SK-N-SH treated with all-trans-retinoic acid at 6 μM for 48 hours (cell line): Measurements from ENCODE around the gene ANKRD60.

Experiments used
- ARNTL ChIP-seq: fragments of 450-650 bp; formaldehyde crosslinking; IDR thresholded peaks from 2 replicates; pipeline ENCODE4 v1.5.0; 2020; ENCODE audit warnings: low read depth, mild to moderate bottlenecking, moderate library complexity, borderline replicate concordance
- CSRNP3 ChIP-seq: fragments of 250-450 bp; sonication (Bioruptor Pico); IDR thresholded peaks from 2 replicates; pipeline ENCODE4 v1.5.1; 2021; ENCODE audit warnings: mild to moderate bottlenecking, moderate library complexity
- ISL1 ChIP-seq: fragments of 250-450 bp; sonication (Bioruptor Pico); IDR thresholded peaks from 2 replicates; pipeline ENCODE4 v2.1.2; 2022; ENCODE audit warnings: mild to moderate bottlenecking, moderate library complexity
- OSR1 ChIP-seq: fragments of 250-450 bp; sonication (Bioruptor Pico); IDR thresholded peaks from 2 replicates; pipeline ENCODE4 v1.8.0; 2022; ENCODE audit warnings: moderate library complexity, mild to moderate bottlenecking, inconsistent platforms
- PATZ1 ChIP-seq: fragments of 250-450 bp; sonication (Bioruptor Pico); IDR thresholded peaks from 2 replicates; pipeline ENCODE4 v1.8.0; 2020; ENCODE audit warnings: mild to moderate bottlenecking, moderate library complexity, borderline replicate concordance
- PPARA ChIP-seq: fragments of 250-450 bp; sonication (Bioruptor Pico); IDR thresholded peaks from 2 replicates; pipeline ENCODE4 v1.5.0; 2020; ENCODE audit warnings: mild to moderate bottlenecking, borderline replicate concordance
- RARB ChIP-seq: fragments of 250-450 bp; sonication (Bioruptor Pico); IDR thresholded peaks from 2 replicates; pipeline ENCODE4 v1.8.0; 2021; ENCODE audit warnings: mild to moderate bottlenecking, moderate library complexity
- SNAI2 ChIP-seq: fragments of 250-450 bp; sonication (Bioruptor Pico); IDR thresholded peaks from 2 replicates; pipeline ENCODE4 v1.5.0; 2020; ENCODE audit warnings: mild to moderate bottlenecking, moderate library complexity
- TSHZ2 ChIP-seq: fragments of 250-450 bp; sonication (Bioruptor Pico); IDR thresholded peaks from 2 replicates; pipeline ENCODE4 v1.5.0; 2020; ENCODE audit warnings: mild to moderate bottlenecking, moderate library complexity
- ZFP30 ChIP-seq: fragments of 450-650 bp; formaldehyde crosslinking; IDR thresholded peaks from 2 replicates; pipeline ENCODE4 v1.5.0; 2022; ENCODE audit warnings: mild to moderate bottlenecking, moderate library complexity
- ZNF70 ChIP-seq: fragments of 450-650 bp; formaldehyde crosslinking; IDR thresholded peaks from 2 replicates; pipeline ENCODE4 v1.5.0; 2020; ENCODE audit warnings: mild to moderate bottlenecking, moderate library complexity

GRCh38 chr20:58241766-58242465 is 13.5 kb upstream of the ANKRD60 start:
- TF ChIP-seq ZNF70 (CRISPR knock-in tag) (no peak), PATZ1 (no peak), PPARA (CRISPR knock-in tag) (no peak), TSHZ2 (CRISPR knock-in tag) (no peak), SNAI2 (no peak), ZFP30 (CRISPR knock-in tag) (no peak), ISL1 (CRISPR knock-in tag) (no peak), RARB (CRISPR knock-in tag) (no peak), OSR1 (CRISPR knock-in tag) (no peak), ARNTL (CRISPR knock-in tag) (no peak), CSRNP3 (no peak)
